ENCODE data around the gene SERTAD2.

Gene SERTAD2

DNA sequence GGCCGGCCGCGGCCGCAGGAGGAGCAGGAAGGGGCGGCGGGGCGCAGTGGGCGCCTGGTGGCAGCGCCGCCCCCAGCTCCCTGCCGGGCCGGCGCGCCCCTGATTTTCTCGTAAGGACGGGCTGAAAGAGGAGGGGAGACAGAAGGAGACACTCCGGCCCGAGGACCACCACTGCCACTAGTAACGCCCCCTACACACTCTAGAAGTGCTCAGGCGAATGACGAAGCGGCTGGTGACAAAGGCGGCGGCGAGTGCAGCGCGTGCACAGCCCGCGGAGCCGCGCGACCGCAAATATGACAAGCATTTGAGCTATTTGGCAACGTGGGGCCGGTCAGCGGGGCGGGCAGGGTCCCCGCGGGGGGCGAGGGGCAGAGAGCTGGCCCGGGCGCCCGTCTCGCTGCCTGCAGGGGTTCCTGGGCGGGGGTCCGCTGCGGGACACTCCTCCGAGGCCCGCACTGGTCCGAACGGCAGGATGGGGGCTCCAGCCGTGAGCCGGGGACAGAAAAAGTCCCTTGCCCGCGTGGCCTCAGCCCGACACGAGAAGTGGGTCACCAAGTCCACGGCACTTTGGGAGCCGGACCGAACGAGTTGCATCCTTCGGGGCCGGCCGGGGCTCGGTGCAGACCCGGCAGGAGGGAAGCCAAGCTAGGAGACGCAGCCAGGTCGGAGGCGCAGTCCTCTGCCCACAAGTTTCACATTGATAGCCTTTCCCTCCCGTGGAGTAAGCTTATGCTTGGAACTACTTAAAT is 524 bp upstream of the SERTAD2 start:
- no peak for TF ChIP-seq CTCF (IDR thresholded peaks at IDR 0.05; ENCODE audit: insufficient read depth, missing control alignments)
- DNase-seq (ENCODE audit: insufficient read length, low spot score) (peak; percentile 31), FAIRE-seq (no peak)

DNA sequence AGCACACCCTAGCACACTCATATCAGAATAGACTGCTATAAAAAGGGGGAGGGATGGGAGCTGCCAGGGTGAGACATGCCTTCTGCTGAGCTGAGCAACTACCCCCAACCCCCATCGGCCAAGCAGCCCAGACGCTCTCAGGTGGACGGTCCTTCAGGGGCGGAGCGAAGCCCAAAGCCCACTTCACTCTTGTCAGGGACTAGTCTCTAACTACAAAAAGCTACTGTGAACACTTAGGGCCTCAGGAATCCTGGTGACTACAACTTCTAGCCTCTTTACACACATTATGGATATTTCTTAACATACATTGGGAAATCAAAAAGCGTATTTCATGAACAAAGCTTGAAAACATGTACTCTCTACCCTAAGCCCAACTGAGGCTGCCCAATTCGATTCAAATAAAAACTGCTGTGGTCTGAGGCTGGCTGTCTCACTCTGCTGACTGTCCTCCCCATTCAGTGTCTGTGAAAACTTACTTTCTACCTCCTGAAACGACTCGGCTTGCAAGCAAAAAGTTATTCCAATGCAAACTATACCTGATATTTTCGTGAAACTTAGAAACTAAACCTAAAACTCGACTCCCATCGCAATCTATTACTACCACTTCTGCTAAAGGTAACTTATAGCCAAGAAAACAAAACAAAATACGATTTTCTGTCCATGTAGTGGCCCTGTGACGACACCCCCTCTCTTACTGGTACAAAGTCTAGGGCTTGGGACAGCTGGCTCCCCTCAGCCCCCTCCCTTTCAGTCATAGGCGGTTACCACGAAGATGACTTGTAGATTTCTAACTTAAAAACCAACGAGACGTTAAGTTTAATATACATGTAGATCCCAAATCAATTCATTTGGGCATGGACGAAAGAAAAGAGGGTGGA is 1.2 kb downstream of the SERTAD2 start:
- DNase-seq (ENCODE audit: insufficient read length, low spot score) (no peak), FAIRE-seq (no peak)
- no peak for TF ChIP-seq CTCF (IDR thresholded peaks at IDR 0.05; ENCODE audit: insufficient read depth, missing control alignments)

DNA sequence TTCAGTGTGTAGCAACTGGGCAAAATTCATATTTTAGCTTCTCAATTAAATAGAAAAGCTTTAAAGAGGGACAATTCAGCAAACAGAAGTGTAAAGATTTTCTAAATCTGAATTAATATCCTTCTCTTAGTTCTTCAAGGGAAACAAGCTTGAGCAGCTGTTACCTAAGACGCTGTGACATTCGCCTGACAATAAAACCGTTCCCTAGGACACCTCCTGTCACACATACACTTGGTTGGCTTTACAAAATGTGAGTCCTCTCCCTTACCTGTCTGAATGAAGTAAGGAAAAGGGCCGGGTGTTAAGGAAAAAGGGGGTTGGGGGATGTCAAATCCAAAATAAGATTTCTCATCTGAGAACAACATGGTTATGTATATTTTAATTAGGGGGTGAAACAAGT is 2.1 kb downstream of the SERTAD2 start:
- DNase-seq (ENCODE audit: insufficient read length, low spot score) (no peak), FAIRE-seq (no peak)
- TF ChIP-seq CTCF (IDR thresholded peaks at IDR 0.05; ENCODE audit: insufficient read depth, missing control alignments): no peak

DNA sequence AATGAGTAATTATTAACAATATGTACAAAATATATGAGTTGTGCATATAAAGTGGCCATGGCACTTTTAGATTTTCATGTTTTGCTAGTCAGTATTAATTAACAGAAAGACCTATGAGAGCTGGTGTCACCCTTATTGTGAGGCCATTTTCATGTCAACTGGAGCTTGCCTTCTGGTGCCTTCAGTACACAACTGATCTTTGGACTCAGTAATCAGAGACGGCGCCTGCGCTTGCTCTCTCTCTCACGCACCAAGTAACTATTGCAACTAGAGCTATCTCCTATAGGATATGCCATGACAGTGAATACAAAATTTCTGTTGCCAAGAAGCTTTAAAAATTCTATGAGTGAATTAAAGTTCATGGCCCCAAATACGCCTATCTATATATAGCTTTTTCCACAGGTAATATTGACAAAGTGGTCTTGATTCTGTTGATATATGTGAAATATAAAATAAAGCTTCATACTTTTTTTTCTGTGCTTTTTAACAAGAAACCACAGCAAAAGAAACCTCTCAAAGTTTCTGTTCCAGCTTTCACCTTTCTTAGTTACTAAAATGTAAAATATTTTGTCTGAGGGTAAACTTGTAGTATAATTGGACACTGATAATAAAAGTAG is 2.9 kb downstream of the SERTAD2 start:
- FAIRE-seq: no peak

DNA sequence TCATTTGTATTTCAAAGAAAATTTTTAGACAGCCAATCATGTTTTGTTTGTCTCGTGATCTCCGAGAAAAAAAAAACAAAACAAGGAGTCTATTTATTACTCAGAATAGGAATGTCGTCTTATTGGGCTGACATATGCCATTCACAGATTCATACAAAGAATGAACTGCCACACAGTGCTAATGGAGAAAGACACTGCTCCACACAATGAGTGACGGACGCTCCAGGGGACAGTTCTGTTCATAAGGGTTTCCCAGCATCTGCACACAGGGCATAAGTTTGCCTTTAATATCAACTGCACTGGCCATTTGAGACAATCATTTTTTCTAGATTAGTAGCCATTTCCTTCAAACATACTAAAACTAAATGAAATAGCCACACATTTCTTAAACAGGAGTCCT is 3.4 kb downstream of the SERTAD2 start:
- FAIRE-seq (no peak), DNase-seq (ENCODE audit: insufficient read length, low spot score) (no peak)
- TF ChIP-seq CTCF (IDR thresholded peaks at IDR 0.05; ENCODE audit: insufficient read depth, missing control alignments): no peak

More for the DNA sequence above, 2.9 kb downstream of the SERTAD2 start:
- no peak for DNase-seq (ENCODE audit: insufficient read length, low spot score)
- no peak for TF ChIP-seq CTCF (IDR thresholded peaks at IDR 0.05; ENCODE audit: insufficient read depth, missing control alignments)

- TF ChIP-seq CTCF (IDR thresholded peaks at IDR 0.05; ENCODE audit: insufficient read depth, missing control alignments): no peak
- DNase-seq (ENCODE audit: insufficient read length, low spot score) (no peak), FAIRE-seq (no peak)
Measured at GRCh38 chr2:64649626-64650025, 4.1 kb downstream of the SERTAD2 start.

Measured in D721Med (cell line).